Epithelial cell of esophagus (primary cell): Measurements from ENCODE around the gene THBS1.

Source experiments
- DNase-seq: peaks from one replicate; pipeline ENCODE4 v3.0.0; 2010; ENCODE audit warnings: low read depth
- H3K4me3 ChIP-seq: 2 replicates; pipeline ENCODE4 v1.5.1; 2011; ENCODE audit warnings: mild to moderate bottlenecking, low read length, control low read depth
- CTCF ChIP-seq: IDR thresholded peaks from 2 replicates; pipeline ENCODE4 v1.5.1; 2011; ENCODE audit warnings: low read depth, mild to moderate bottlenecking, low read length, control low read depth, inconsistent platforms; ENCODE audit not compliant: insufficient read depth; ENCODE audit errors: missing control alignments

Gene THBS1

GRCh38 chr15:39581242-39581792, 438 bp downstream of the THBS1 start:
- peak overlapping the region; percentile 55 for H3K4me3 ChIP-seq
- DNase-seq = no peak
- no peak for TF ChIP-seq CTCF

GRCh38 chr15:39581793-39582285, 960 bp downstream of the THBS1 start:
- TF ChIP-seq CTCF = peak; percentile 71
- DNase-seq = peak; percentile 69
- peak overlapping the region; percentile 55 for H3K4me3 ChIP-seq

GRCh38 chr15:39582286-39582976, 1.6 kb downstream of the THBS1 start:
- no peak for TF ChIP-seq CTCF
- peak overlapping the region; percentile 55 for H3K4me3 ChIP-seq
- peak; percentile 35 for DNase-seq

GRCh38 chr15:39582977-39583595, 2.2 kb downstream of the THBS1 start:
- peak overlapping the region; percentile 55 for H3K4me3 ChIP-seq
- DNase-seq = no peak
- TF ChIP-seq CTCF = no peak

- peak; percentile 60 for DNase-seq
- TF ChIP-seq CTCF = peak; percentile 55
- H3K4me3 ChIP-seq = no peak overlapping the region
Observed at GRCh38 chr15:39583596-39584265, 2.9 kb downstream of the THBS1 start.

GRCh38 chr15:39584266-39584659, 3.4 kb downstream of the THBS1 start:
- H3K4me3 ChIP-seq = no peak overlapping the region
- no peak for DNase-seq
- TF ChIP-seq CTCF = no peak
